Loucy (cell line): ENCODE measurements around the gene UBL7.

Experiments
- H2AFZ ChIP-seq: fragments of 200-600 bp; sonication (generic); 2 replicates; pipeline ENCODE4 v1.6.0; 2016; ENCODE audit warnings: antibody characterized with exemption, mild to moderate bottlenecking, low read length, moderate library complexity
- H3F3A ChIP-seq: fragments of 200-600 bp; 2 replicates; pipeline ENCODE4 v1.6.0; 2016; ENCODE audit warnings: antibody characterized with exemption, low read depth, mild to moderate bottlenecking
- H3K27me3 ChIP-seq: fragments of 200-600 bp; sonication (generic); 2 replicates; pipeline ENCODE4 v1.6.1; 2014; ENCODE audit warnings: low read length, mild to moderate bottlenecking; ENCODE audit not compliant: insufficient read depth, poor library complexity, severe bottlenecking
- H3K36me3 ChIP-seq: fragments of 200-600 bp; sonication (generic); 2 replicates; pipeline ENCODE4 v1.6.1; 2016; ENCODE audit warnings: low read length; ENCODE audit not compliant: insufficient read depth
- H3K4me1 ChIP-seq: fragments of 200-600 bp; sonication (generic); 2 replicates; pipeline ENCODE4 v1.5.1; 2014; ENCODE audit warnings: low read length, mild to moderate bottlenecking; ENCODE audit not compliant: insufficient read depth, poor library complexity, severe bottlenecking
- H3K4me2 ChIP-seq: fragments of 200-600 bp; sonication (generic); 2 replicates; pipeline ENCODE4 v1.6.0; 2014; ENCODE audit warnings: antibody characterized with exemption, low read length, low read depth, mild to moderate bottlenecking; ENCODE audit not compliant: poor library complexity, severe bottlenecking
- H3K4me3 ChIP-seq: fragments of 200-600 bp; sonication (generic); 2 replicates; pipeline ENCODE4 v1.5.1; 2014; ENCODE audit warnings: low read length, mild to moderate bottlenecking, mixed read lengths; ENCODE audit not compliant: poor library complexity, severe bottlenecking
- H3K79me2 ChIP-seq: fragments of 200-600 bp; sonication (generic); 2 replicates; pipeline ENCODE4 v1.6.1; 2014; ENCODE audit warnings: low read length; ENCODE audit not compliant: insufficient read depth
- H3K9ac ChIP-seq: fragments of 200-600 bp; sonication (generic); 2 replicates; pipeline ENCODE4 v1.6.0; 2014; ENCODE audit warnings: mild to moderate bottlenecking, low read depth, low read length, moderate library complexity; ENCODE audit not compliant: poor library complexity, severe bottlenecking
- H3K9me2 ChIP-seq: fragments of 200-600 bp; sonication (generic); replicated peaks from 2 replicates; pipeline ENCODE4 v1.6.1; 2016; ENCODE audit warnings: low read depth, low read length, mixed read lengths
- H3K9me3 ChIP-seq: fragments of 200-600 bp; sonication (generic); 2 replicates; pipeline ENCODE4 v1.6.1; 2014; ENCODE audit warnings: mild to moderate bottlenecking, antibody characterized with exemption, low read length, low read depth; ENCODE audit not compliant: insufficient read depth
- H4K20me1 ChIP-seq: fragments of 200-600 bp; sonication (generic); 2 replicates; pipeline ENCODE4 v1.6.0; 2014; ENCODE audit warnings: antibody characterized with exemption, low read length, mild to moderate bottlenecking; ENCODE audit not compliant: insufficient read depth, poor library complexity, severe bottlenecking
- CTCF ChIP-seq: fragments of 200-600 bp; sonication (generic); conservative IDR thresholded peaks from 2 replicates; pipeline ENCODE4 v1.5.1; 2014; ENCODE audit warnings: mild to moderate bottlenecking, antibody characterized with exemption, low read length
- EZH2phosphoT487 ChIP-seq: fragments of 200-600 bp; IDR thresholded peaks from 2 replicates; pipeline ENCODE4 v1.6.1; 2018; ENCODE audit warnings: antibody characterized with exemption, mild to moderate bottlenecking, moderate library complexity, borderline replicate concordance

The UBL7 gene

DNA sequence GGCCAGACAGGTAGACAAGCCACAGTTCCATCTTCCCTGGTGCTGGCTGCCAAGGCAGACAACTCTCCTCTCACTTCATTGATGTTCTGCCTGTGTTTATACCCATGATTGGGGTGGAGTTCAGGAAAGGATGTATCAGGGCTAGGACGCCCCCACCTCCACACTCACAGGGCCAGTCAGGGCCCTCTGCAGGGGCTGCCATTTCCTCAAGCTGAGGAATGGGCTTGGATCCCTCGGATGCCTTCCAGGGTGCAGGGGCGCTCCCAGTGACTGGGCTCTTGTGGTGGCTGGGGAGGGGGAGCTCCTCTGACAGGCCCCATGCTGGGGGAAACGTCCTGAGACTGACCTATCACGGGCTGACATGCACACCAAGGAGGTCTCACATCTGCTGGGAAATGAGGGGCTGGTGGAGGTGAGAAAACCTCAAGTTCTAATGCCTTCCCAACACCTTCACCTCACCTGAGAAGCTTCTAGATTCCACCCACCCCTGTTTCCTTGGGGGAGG lies 58.6 kb downstream of the UBL7 start:
- Histone ChIP-seq H3K9ac (peak overlapping the region; percentile 70), H3K79me2 (no peaks in the 10 kb centered on the region), H3K4me1 (peaks cover 70% of the 10 kb centered on the region), H3F3A (no peaks in the 10 kb centered on the region), H3K4me3 (peak overlapping the region; percentile 57), H3K9me2 (no peaks in the 10 kb centered on the region), H3K36me3 (no peaks in the 10 kb centered on the region), H3K27me3 (no peaks in the 10 kb centered on the region), H3K9me3 (no peaks in the 10 kb centered on the region), H4K20me1 (no peaks in the 10 kb centered on the region), H2AFZ (no peak overlapping the region), H3K4me2 (peak overlapping the region; percentile 79)
- no peak for TF ChIP-seq EZH2phosphoT487
- TF ChIP-seq CTCF: no peak

DNA sequence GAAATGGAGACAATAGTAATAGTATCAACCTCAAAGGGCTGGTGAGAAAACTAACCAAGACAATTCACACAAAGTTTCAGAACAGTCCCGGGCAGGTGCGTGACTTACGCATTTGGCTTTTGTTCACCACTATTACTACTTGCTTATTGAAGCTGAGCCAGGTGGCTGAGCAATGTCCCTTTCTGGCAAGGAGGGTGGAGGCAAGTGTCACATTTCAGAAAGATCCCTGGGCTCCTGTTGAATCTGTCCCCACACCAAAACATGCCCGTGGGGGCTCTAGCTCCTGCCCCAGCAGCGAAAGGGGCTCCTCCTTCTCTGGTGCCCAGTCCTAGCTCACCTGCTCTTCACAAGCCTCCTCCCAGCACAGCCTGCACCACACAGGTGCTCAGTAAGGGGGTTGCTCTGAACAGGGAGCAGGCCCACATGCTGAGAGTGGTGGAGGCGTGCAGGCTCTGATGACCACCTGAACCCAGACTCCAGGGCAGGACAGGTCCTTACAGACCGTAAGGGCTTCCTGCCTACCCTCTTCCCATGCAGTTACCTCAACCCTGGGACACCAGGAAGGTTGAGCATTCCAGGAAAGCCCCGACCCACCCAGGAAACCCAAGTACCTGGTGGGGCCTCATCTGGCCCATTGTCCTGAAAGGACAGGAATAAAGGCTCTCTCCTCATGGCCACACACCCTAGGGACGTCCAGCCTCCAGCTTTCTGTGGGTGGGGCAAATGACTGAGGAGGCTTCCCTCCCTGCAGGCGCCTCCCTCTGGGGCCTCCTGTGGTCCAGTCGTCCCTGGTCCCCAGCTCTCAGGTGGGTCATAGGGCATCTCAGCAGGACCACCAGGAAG lies 59.8 kb downstream of the UBL7 start:
- H3K4me2 ChIP-seq: peak overlapping the region; percentile 75
- H3K9ac ChIP-seq: peak overlapping the region; percentile 70
- H3K4me3 ChIP-seq: no peak overlapping the region
- no peaks in the 10 kb centered on the region for H3K9me2 ChIP-seq
- H3K4me1 ChIP-seq: peaks cover 82% of the 10 kb centered on the region
- no peaks in the 10 kb centered on the region for H3K79me2 ChIP-seq
- no peak overlapping the region for H2AFZ ChIP-seq
- no peaks in the 10 kb centered on the region for H4K20me1 ChIP-seq
- H3K36me3 ChIP-seq: no peaks in the 10 kb centered on the region
- no peaks in the 10 kb centered on the region for H3F3A ChIP-seq
- TF ChIP-seq CTCF: no peak
- TF ChIP-seq EZH2phosphoT487: no peak
- no peaks in the 10 kb centered on the region for H3K27me3 ChIP-seq
- H3K9me3 ChIP-seq: no peaks in the 10 kb centered on the region

GRCh38 chr15:74400313-74400860 lies 60.6 kb downstream of the UBL7 start:
- Histone ChIP-seq H3K9me3 (no peaks in the 10 kb centered on the region), H3K4me1 (peaks cover 86% of the 10 kb centered on the region), H3K4me3 (peak overlapping the region; percentile 55), H3K27me3 (no peaks in the 10 kb centered on the region), H3K9ac (peak overlapping the region; percentile 70), H4K20me1 (no peaks in the 10 kb centered on the region), H3K9me2 (no peaks in the 10 kb centered on the region), H3K79me2 (no peaks in the 10 kb centered on the region), H3F3A (no peaks in the 10 kb centered on the region), H3K36me3 (no peaks in the 10 kb centered on the region), H2AFZ (no peak overlapping the region), H3K4me2 (peak overlapping the region; percentile 75)
- TF ChIP-seq EZH2phosphoT487: no peak
- TF ChIP-seq CTCF: no peak
